ENCODE measurements around the gene SH3PXD2A. TPM values are rescaled to one million over a fixed set of nuclear protein-coding genes. Genes with fewer than 3 reads are reported as not detected.

SH3PXD2A gene
- total RNA-seq, 2 experiments from 2014 or later, result 12.4 to 14.5 TPM

DNA sequence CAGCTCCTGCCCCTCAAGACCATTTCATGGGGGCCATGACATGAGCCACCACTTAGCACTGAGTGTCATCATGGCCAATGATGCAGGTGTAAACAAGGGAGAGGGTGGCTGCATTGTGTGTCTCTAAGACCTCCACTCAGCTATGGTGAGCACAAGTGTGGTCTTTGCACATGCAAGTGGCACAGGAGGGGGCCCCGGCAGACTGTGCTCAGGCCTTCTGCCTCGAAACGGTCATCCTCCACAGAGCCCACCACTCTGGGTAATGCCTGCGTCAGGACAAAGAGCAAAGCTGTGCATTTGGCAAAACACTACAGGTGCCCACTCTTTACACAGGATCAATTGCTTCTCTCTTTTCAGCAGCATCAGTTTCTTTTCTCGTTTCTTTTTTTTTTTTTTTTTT lies 125.5 kb downstream of the SH3PXD2A start:
- Mint-ChIP-seq H3K9me3 (ENCODE audit: low read depth) (no peaks in the 10 kb centered on the region), H3K4me1 (no peaks in the 10 kb centered on the region), H3K27me3 (peaks cover 5% of the 10 kb centered on the region), H3K27ac (no peak overlapping the region), H3K4me3 (no peak overlapping the region), H3K36me3 (no peaks in the 10 kb centered on the region)
- CTCF ChIA-PET, result interaction anchor here (1.1 to 1.8 kb wide), 4 partner anchors 18 to 129 kb away, joined by 3 to 6 read pairs (median 3); partner anchors contain the start of gene SH3PXD2A
- DNase-seq (no peak), ATAC-seq (no peak)

DNA sequence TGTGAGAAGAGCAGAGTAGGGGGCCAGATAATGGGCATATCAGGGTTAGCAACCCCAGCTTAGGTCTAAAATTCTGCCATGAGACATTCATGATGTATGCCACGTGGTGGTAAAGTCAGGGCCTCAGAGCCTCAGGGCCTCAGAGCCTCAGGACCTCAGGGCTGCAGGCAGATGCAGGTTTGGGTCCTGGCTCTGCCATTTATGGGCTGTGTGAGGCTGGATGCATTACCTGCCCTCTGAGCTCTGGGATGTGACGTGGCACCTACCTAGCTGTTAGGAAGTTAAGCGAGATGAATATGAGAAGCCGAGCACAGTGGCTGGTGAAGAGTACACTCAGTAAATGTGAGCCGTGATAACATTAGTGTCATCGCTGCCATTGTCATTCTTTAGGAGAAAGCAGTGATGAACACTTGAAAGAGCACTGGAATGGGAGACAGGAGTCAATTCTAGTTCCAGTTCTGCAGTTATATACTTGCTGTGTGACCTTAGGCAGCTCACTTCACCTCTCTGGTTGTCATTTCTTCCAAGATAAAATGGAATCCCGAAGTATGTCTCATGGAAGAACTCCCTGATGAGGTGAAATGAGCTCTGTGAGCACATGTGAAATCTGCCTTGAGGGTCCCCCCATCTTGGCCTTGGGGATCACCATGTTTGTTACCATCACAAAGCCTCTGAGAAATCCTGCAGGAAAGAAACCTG lies 127.2 kb downstream of the SH3PXD2A start:
- Mint-ChIP-seq H3K36me3 (no peaks in the 10 kb centered on the region), H3K27me3 (peaks cover 4% of the 10 kb centered on the region), H3K4me3 (no peak overlapping the region), H3K27ac (no peak overlapping the region), H3K4me1 (no peaks in the 10 kb centered on the region), H3K9me3 (ENCODE audit: low read depth) (no peaks in the 10 kb centered on the region)
- CTCF ChIA-PET, result interaction anchor here (1.0 to 1.9 kb wide), 5 partner anchors 10 to 130 kb away, joined by 3 to 7 read pairs (median 3); no protein-coding TSS in a partner anchor
- no peak for ATAC-seq
- DNase-seq, result no peak

DNA sequence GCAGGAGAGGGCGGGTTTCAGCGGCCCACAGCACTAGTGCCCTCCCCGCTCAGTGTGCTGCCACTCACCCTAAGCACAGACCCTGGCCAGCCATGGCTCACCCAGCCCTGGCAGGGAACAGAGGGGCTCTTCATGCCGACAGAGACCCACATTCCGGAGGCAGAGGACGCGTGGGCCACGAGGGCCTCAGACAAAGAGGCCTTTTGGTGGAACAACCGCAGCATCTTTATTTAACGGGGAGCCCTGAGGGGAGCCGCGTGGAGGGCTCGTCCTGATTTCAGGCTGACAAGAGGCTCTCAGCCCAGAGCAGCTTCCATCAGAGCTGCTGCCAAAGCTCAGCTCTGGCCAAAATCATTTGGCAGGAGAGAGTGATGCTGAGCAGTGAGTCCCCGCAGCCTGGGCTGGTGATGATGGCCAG lies 127.8 kb downstream of the SH3PXD2A start:
- H3K4me1 Mint-ChIP-seq, result no peaks in the 10 kb centered on the region
- ATAC-seq, result no peak
- H3K27me3 Mint-ChIP-seq, result peaks cover 2% of the 10 kb centered on the region
- H3K27ac Mint-ChIP-seq, result no peak overlapping the region
- no peaks in the 10 kb centered on the region for H3K9me3 Mint-ChIP-seq (ENCODE audit: low read depth)
- no peaks in the 10 kb centered on the region for H3K36me3 Mint-ChIP-seq
- CTCF ChIA-PET, result interaction anchor here (1.9 kb wide), 1 partner anchor 14 kb away, joined by 7 read pairs; no protein-coding TSS in a partner anchor
- no peak overlapping the region for H3K4me3 Mint-ChIP-seq
- no peak for DNase-seq

DNA sequence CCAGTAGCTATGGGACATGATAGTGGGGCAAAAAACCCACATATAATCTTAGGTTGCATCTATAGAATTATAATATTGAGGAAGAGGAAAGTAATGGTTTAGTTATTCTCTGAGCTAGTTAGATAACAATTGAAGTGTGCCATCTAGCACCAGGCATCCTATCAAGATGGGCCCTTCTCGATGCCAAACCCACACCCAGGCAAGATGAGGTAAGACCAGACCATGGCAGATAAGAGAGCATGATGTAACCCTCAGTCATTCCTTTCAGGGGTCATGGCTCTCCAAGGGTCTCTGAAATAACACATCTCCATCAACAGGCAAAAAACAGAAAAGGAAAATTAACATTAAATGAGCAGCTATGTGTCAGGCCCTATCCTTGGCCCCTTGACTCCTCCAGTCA lies 128.7 kb downstream of the SH3PXD2A start:
- Mint-ChIP-seq H3K4me3 (no peak overlapping the region), H3K36me3 (no peaks in the 10 kb centered on the region), H3K9me3 (ENCODE audit: low read depth) (no peaks in the 10 kb centered on the region), H3K4me1 (no peaks in the 10 kb centered on the region), H3K27me3 (peaks cover 2% of the 10 kb centered on the region), H3K27ac (no peak overlapping the region)
- CTCF ChIA-PET, result interaction anchor here (1.9 kb wide), 1 partner anchor 55 kb away, joined by 7 read pairs; no protein-coding TSS in a partner anchor
- ATAC-seq (no peak), DNase-seq (no peak)

DNA sequence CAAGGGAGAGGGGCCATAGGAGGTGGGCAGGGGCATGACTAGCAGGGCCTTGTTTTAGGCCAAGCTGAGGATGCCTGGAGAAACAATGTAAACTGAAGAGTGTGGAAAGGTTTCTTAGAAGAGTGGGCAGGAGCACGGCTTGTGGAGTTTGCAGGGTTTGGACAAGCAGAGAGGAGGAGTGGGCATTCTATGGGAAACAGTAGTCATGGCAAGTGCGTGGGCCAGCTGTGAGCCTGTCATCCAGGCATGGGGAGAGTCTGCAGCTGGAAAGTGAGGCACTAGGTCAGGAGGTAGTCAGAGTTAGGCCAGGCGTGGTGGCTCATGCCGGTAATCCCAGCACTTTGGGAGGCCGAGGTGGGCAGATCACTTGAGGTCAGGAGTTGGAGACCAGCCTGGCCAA lies 130.1 kb downstream of the SH3PXD2A start:
- Mint-ChIP-seq H3K4me3 (no peak overlapping the region), H3K9me3 (ENCODE audit: low read depth) (no peaks in the 10 kb centered on the region), H3K27me3 (peaks cover 2% of the 10 kb centered on the region), H3K27ac (no peak overlapping the region), H3K36me3 (no peaks in the 10 kb centered on the region), H3K4me1 (no peaks in the 10 kb centered on the region)
- CTCF ChIA-PET, result interaction anchor here (0.9 to 1.9 kb wide), 4 partner anchors 12 to 130 kb away, joined by 3 to 7 read pairs (median 4); partner anchors contain the start of gene SH3PXD2A
- DNase-seq, result no peak
- ATAC-seq, result no peak

DNA sequence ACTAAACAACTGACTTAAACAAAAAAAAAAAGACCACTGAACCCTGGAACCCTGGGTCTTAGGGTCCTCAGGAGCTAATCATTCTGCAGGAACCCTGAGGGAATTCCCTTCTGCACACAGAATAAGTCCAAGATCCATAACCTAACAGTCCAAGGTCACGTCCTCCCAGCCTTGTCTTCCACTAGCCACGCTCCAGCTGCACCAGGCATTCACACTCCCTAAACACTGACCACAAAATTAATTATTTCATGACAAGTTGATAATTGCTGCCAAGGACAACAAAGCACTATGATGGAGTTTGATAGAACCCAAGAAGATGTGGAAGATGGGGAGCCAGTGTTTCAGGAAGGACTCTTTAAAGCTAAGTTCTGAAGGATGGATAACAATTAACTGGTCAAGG lies 130.6 kb downstream of the SH3PXD2A start:
- Mint-ChIP-seq H3K4me3 (no peak overlapping the region), H3K4me1 (no peaks in the 10 kb centered on the region), H3K27me3 (peaks cover 2% of the 10 kb centered on the region), H3K36me3 (no peaks in the 10 kb centered on the region), H3K9me3 (ENCODE audit: low read depth) (no peaks in the 10 kb centered on the region), H3K27ac (no peak overlapping the region)
- CTCF ChIA-PET, result interaction anchor here (0.9 to 1.4 kb wide), 3 partner anchors 12 to 130 kb away, joined by 3 to 5 read pairs (median 3); partner anchors contain the start of gene SH3PXD2A
- no peak for ATAC-seq
- no peak for DNase-seq

DNA sequence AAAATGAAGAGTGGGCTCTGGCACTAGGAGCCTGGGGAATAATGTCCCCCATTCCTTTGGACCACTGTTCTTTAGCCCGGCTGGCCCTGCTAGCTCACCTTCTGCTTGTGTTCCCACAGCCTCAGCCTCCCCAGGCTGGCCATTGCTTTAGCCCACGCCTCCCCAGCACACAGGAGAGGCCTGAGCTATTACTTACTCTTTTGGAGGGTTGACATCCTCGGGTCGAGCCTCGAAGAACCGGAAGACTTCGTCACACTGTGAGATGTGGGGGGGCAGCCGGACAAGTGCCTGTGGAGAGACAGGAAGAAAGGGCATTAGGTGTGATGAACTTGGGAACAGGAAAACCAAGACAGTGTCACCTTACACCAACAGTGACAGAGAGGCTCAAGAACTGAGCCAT lies 131.3 kb downstream of the SH3PXD2A start:
- H3K4me1 Mint-ChIP-seq, result no peaks in the 10 kb centered on the region
- H3K36me3 Mint-ChIP-seq, result no peaks in the 10 kb centered on the region
- H3K9me3 Mint-ChIP-seq (ENCODE audit: low read depth), result no peaks in the 10 kb centered on the region
- CTCF ChIA-PET, result no interaction called here
- DNase-seq (no peak), ATAC-seq (no peak)
- H3K4me3 Mint-ChIP-seq, result no peak overlapping the region
- peaks cover 2% of the 10 kb centered on the region for H3K27me3 Mint-ChIP-seq
- no peak overlapping the region for H3K27ac Mint-ChIP-seq

DNA sequence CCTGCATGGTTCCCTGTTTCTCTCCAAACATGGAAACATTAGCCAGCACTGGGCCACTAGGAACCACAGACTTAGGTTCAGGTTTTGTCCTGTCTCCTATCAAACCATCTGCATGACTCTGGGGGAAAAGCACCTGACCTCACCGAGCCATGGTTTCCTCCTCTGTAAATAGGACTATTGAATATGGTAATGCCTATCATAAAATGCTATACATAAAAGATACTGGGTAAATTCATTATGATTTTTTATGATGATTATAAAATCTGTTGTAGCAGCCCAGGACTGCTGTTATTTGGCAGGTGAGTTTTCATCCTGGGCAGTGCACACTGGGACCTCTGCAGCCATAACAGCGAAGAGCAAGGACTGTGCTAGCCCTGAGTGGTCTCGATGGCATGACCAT lies 131.8 kb downstream of the SH3PXD2A start:
- H3K4me3 Mint-ChIP-seq, result no peak overlapping the region

DNA sequence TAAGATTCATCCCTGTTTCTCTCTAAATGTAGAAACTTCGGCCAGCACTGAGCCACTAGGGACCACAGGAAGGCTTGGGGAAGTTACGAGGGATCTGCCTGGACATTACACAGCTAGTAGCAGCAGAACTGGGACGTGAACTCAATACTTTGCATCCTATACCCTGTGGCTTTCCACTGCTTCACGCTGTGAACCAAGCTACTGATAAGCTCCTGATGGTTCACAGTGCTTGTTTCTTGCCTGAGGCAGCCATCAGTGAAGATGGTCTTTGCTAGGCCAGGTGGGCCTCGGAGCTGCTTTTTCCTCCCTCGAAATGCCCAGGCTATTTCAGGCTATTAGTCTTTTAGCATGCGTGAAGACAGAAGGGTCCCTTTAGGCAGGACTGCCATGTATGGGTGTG lies 132.7 kb downstream of the SH3PXD2A start:
- H3K27ac Mint-ChIP-seq, result no peak overlapping the region
- DNase-seq, result no peak
- H3K27me3 Mint-ChIP-seq, result peaks cover 2% of the 10 kb centered on the region
- no peak for ATAC-seq
- no peak overlapping the region for H3K4me3 Mint-ChIP-seq
- CTCF ChIA-PET, result interaction anchor here (0.7 to 2.2 kb wide), 5 partner anchors 10 to 136 kb away, joined by 3 to 9 read pairs (median 3); no protein-coding TSS in a partner anchor
- no peaks in the 10 kb centered on the region for H3K9me3 Mint-ChIP-seq (ENCODE audit: low read depth)
- H3K36me3 Mint-ChIP-seq, result no peaks in the 10 kb centered on the region
- no peaks in the 10 kb centered on the region for H3K4me1 Mint-ChIP-seq

More for the DNA sequence above, 131.8 kb downstream of the SH3PXD2A start:
- Mint-ChIP-seq H3K27me3 (peaks cover 2% of the 10 kb centered on the region), H3K27ac (no peak overlapping the region), H3K4me1 (no peaks in the 10 kb centered on the region), H3K36me3 (no peaks in the 10 kb centered on the region), H3K9me3 (ENCODE audit: low read depth) (no peaks in the 10 kb centered on the region)
- ATAC-seq (no peak), DNase-seq (no peak)
- CTCF ChIA-PET, result no interaction called here

DNA sequence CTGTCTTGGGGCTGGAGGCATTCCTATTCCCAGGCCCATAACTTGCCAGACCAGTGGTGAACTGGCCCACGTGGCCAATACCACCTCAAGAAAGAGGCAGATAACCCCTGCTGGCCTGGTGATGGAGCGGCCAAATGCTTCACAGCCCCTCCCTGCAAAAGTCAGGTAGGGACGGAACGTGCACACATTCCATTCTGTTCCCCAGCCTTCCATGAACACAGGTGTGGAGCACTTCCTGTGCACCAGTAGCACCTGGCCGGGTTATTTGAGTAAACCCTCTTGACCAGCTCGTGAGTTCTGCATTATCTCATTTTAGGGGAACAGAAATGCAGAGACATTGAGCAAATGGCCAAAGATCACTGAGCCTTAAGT lies 134.4 kb downstream of the SH3PXD2A start:
- Mint-ChIP-seq H3K27ac (no peak overlapping the region), H3K27me3 (peaks cover 2% of the 10 kb centered on the region), H3K4me1 (peaks cover 3% of the 10 kb centered on the region), H3K36me3 (no peaks in the 10 kb centered on the region), H3K9me3 (ENCODE audit: low read depth) (no peaks in the 10 kb centered on the region), H3K4me3 (no peak overlapping the region)
- ATAC-seq, result no peak
- no peak for DNase-seq
- CTCF ChIA-PET, result interaction anchor here (1.0 to 2.2 kb wide), 3 partner anchors 9 to 136 kb away, joined by 3 to 9 read pairs (median 3); no protein-coding TSS in a partner anchor

DNA sequence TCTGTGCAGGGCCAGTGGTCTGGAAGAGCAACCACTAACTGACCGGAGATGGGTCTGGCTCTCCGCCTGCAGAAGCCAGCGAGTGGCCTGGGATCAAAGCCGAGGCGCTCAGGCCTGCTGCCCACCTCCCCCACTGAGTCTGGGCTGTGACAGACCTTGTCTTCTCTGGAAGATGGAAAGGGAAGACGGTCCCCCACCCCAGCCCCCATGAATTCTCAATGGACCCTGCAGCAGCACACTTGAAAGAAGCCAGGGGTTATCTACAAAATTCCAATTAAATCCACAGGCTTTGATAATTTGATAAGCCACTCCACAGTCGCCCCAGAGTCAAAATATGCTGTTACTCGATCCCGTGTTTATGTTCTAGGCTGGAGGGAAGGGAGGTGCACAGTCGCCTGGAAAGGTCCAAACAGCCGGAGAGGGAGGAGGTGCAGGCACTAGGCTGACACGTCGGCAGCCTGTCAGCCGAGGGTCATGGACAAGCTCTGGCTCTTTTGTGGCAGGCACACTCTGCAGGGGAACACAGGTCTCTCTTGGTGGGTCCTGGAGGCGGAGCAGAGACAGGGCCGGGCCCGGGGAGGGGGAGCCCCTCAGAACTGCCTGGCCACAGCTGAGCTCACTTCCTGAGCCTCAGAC lies 134.9 kb downstream of the SH3PXD2A start:
- Mint-ChIP-seq H3K27me3 (peaks cover 2% of the 10 kb centered on the region), H3K9me3 (ENCODE audit: low read depth) (no peaks in the 10 kb centered on the region), H3K4me3 (no peak overlapping the region), H3K36me3 (no peaks in the 10 kb centered on the region), H3K4me1 (peaks cover 3% of the 10 kb centered on the region), H3K27ac (no peak overlapping the region)
- CTCF ChIA-PET, result interaction anchor here (1.3 to 2.2 kb wide), 2 partner anchors 8 to 123 kb away, joined by 3 to 9 read pairs; no protein-coding TSS in a partner anchor
- DNase-seq (no peak), ATAC-seq (no peak)

DNA sequence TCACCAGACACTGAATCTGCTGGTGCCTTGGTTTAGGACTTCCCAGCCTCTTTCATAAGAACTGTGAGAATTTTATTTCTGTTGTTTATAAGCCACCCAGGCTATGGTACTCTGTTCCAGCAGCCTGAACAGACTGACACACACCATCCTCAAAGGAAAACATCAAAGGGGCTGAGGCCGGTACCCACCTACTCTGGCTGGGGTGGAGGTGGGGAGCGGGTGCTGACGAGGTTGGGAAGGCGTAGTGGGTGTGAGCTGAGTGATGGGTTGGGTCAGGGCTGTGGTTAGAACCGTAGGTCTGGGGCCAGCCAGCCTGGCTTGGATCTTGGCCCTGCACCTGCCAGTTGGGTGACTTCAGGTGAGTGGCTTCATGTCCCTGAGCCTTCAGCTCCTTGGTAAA lies 136.3 kb downstream of the SH3PXD2A start:
- CTCF ChIA-PET, result interaction anchor here (0.9 to 1.5 kb wide), 6 partner anchors 9 to 166 kb away, joined by 3 to 5 read pairs (median 3); no protein-coding TSS in a partner anchor
- no peak for ATAC-seq
- H3K27ac Mint-ChIP-seq, result no peak overlapping the region

DNA sequence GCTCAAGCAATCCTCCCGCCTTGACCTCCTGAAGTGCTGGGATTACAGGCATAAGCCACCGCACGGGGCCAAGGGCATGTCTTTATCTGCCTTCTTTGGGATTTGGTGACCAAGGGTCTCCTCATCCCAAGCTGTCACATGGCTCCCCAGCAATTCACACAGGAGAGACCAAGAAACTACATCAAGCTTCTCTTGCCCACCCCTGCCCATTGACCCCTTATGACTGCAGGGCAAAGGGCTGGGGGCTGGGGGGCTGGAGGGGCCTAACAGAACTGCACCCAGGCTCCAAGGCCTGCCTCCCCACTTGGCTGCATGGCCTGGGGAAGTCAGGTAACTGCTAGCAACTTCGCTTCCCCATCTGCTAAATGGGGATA lies 137.1 kb downstream of the SH3PXD2A start:
- H3K9me3 Mint-ChIP-seq (ENCODE audit: low read depth), result no peaks in the 10 kb centered on the region
- no peak for DNase-seq
- no peaks in the 10 kb centered on the region for H3K27me3 Mint-ChIP-seq
- no peak for ATAC-seq
- CTCF ChIA-PET, result interaction anchor here (0.9 to 1.5 kb wide), 8 partner anchors 10 to 167 kb away, joined by 3 to 5 read pairs (median 3); no protein-coding TSS in a partner anchor
- no peak overlapping the region for H3K4me3 Mint-ChIP-seq
- no peaks in the 10 kb centered on the region for H3K36me3 Mint-ChIP-seq
- peaks cover 3% of the 10 kb centered on the region for H3K4me1 Mint-ChIP-seq
- no peak overlapping the region for H3K27ac Mint-ChIP-seq

More for the DNA sequence above, 136.3 kb downstream of the SH3PXD2A start:
- peaks cover 3% of the 10 kb centered on the region for H3K4me1 Mint-ChIP-seq
- no peak for DNase-seq
- H3K4me3 Mint-ChIP-seq, result no peak overlapping the region
- H3K36me3 Mint-ChIP-seq, result no peaks in the 10 kb centered on the region
- no peaks in the 10 kb centered on the region for H3K27me3 Mint-ChIP-seq
- H3K9me3 Mint-ChIP-seq (ENCODE audit: low read depth), result no peaks in the 10 kb centered on the region

All from activated CD8-positive, alpha-beta memory T cell treated with anti-CD3 and anti-CD28 coated beads, Interleukin-2, amount 10 ng/mL, durations not matched to agents 7 days and 5 days (primary cell).